Measurements from ENCODE around the gene TPRG1.

TPRG1 gene

DNA sequence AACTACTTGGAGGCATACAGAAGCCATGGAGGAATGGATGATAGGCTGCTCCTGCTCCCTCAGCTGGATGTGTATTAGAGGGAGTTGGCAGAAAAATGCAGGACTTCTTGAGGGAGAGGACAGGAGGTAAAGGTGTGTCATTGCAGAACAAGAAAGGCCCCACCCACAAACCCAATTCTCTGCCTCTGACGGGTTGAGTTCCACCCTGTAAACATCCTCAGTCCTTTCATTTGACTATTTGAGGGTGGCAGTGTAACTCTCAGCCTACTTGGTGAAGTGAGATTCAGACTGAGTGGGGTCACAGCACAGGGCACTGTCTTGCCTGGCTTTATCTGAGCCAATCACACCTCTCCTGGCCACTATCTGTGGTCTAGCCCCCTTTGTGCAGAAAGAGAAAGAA lies at the start of gene TPRG1:
Gene TPRG1, plus strand, starts transcription at position 265 of the 400 bp plus-strand sequence. CDS start 35,414 bp downstream, outside the sequence.
- Mint-ChIP-seq H3K9me3 (no peaks in the 10 kb centered on the region), H3K27me3 (ENCODE audit: low read depth, poor library complexity) (peaks cover 4% of the 10 kb centered on the region), H3K27ac (no peak within 1 kb of the TSS), H3K4me1 (no peaks in the 10 kb centered on the region), H3K36me3 (ENCODE audit: low read depth) (no peaks in the 10 kb centered on the region), H3K4me3 (no peak within 1 kb of the TSS)
- TF ChIP-seq CTCF (IDR thresholded peaks at IDR 0.05), result no peak
- DNase-seq, result no peak

DNA sequence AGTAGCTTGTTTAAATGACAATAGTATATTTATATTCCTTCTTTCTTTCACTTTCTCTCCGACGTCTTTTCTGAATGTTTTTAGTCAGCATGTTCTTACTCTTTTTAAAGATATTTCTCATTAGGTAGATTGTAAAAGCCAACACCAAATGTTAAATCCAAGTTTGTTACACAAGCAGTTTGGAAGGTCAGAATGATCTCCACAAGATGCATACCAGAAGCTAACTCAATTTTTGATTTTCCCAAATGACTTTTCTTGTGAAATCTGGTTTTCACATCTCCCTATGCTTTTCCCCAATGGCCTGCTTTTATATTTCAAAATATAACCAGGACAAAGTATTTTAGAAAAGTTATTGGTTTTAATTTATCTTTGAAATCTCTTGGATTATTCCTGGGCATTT lies 49.7 kb upstream of the TPRG1 start:
- no peak for DNase-seq
- H3K9me3 Mint-ChIP-seq, result peaks cover 23% of the 10 kb centered on the region
- TF ChIP-seq CTCF (IDR thresholded peaks at IDR 0.05), result no peak
- H3K27me3 Mint-ChIP-seq (ENCODE audit: low read depth, poor library complexity), result no peaks in the 10 kb centered on the region
- no peak overlapping the region for H3K4me3 Mint-ChIP-seq
- H3K27ac Mint-ChIP-seq, result no peak overlapping the region
- peaks cover 5% of the 10 kb centered on the region for H3K4me1 Mint-ChIP-seq
- H3K36me3 Mint-ChIP-seq (ENCODE audit: low read depth), result peaks cover 5% of the 10 kb centered on the region

DNA sequence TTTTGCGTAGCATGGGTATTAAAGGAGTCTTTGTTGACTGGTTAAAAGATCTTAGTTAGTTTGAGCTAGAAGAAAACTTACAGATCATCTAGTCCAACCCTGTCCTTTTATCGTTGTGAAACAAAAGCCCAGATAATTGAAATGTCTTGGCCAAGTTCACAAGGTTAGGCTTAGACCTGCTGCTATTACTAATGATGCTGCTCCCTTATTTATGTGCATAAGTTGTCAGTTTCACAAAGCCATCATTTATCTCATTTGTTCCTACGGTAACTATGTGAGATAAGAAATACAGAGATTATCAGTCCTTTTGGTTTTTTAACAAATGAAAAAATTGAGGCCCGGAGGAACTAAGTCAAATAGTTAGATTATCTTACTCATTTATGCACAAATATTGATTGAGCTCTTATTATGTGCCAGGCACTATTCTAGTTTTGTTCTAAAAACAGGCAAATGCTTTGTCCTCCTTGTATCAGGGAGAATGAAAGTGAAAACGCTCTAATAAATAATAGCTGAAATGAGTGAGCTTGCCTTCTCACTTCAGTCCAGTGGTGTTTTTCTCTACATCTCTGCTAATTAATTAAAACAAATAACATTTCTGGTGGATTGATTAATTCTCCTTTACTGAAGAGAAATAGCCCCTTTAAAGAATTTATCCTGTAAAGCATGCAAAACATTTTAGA lies 49.1 kb upstream of the TPRG1 start:
- peaks cover 5% of the 10 kb centered on the region for H3K4me1 Mint-ChIP-seq
- peaks cover 22% of the 10 kb centered on the region for H3K9me3 Mint-ChIP-seq
- peaks cover 5% of the 10 kb centered on the region for H3K36me3 Mint-ChIP-seq (ENCODE audit: low read depth)
- DNase-seq, result no peak
- no peak for TF ChIP-seq CTCF (IDR thresholded peaks at IDR 0.05)
- H3K27me3 Mint-ChIP-seq (ENCODE audit: low read depth, poor library complexity), result no peaks in the 10 kb centered on the region
- H3K4me3 Mint-ChIP-seq, result no peak overlapping the region
- no peak overlapping the region for H3K27ac Mint-ChIP-seq

- no peak overlapping the region for H3K4me3 Mint-ChIP-seq
- no peak for DNase-seq
- no peaks in the 10 kb centered on the region for H3K36me3 Mint-ChIP-seq (ENCODE audit: low read depth)
- TF ChIP-seq CTCF (IDR thresholded peaks at IDR 0.05), result no peak
- H3K9me3 Mint-ChIP-seq, result peaks cover 14% of the 10 kb centered on the region
- H3K27me3 Mint-ChIP-seq (ENCODE audit: low read depth, poor library complexity), result no peaks in the 10 kb centered on the region
- no peak overlapping the region for H3K27ac Mint-ChIP-seq
- H3K4me1 Mint-ChIP-seq, result peaks cover 5% of the 10 kb centered on the region
These were observed 48.0 kb upstream of the TPRG1 start for GRCh38 chr3:189123595-189124387.

DNA sequence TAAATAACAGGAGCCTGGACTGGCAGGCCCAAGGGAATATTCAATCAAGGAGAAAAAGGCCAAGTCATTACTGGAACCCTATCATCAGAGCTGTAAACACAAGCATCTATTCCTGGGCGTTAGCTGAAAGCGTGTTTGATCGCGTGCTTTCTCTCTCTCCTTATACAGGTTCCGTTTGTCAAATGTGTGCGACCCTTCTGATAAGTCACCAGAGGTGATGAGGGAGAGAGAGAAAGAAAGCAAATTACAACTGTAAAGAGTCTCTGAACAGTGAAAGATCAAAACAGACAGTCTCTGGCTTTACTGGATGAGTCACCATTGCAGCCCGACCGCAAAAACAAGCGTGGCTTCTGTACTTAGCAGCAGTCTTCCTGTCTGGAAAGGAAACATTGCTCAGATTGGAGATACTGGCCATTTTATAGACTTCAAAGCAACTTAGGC lies 39.5 kb upstream of the TPRG1 start:
- H3K27ac Mint-ChIP-seq, result no peak overlapping the region
- no peaks in the 10 kb centered on the region for H3K36me3 Mint-ChIP-seq (ENCODE audit: low read depth)
- no peak for TF ChIP-seq CTCF (IDR thresholded peaks at IDR 0.05)
- H3K4me3 Mint-ChIP-seq, result no peak overlapping the region
- H3K27me3 Mint-ChIP-seq (ENCODE audit: low read depth, poor library complexity), result no peaks in the 10 kb centered on the region
- no peaks in the 10 kb centered on the region for H3K9me3 Mint-ChIP-seq
- peaks cover 6% of the 10 kb centered on the region for H3K4me1 Mint-ChIP-seq
- no peak for DNase-seq
